GM21381 (cell line): ENCODE results near the gene LRRC4B.

Experiments
- ATAC-seq: cut with Tn5 transposase; IDR thresholded peaks from one replicate; pipeline ENCODE4 v1.9.1; 2021; ENCODE audit warnings: mild to moderate bottlenecking, moderate library complexity; ENCODE audit not compliant: unreplicated experiment

The LRRC4B gene

GRCh38 chr19:50573741-50574461, 5.7 kb upstream of the LRRC4B start:
- no peak for ATAC-seq

- no peak for ATAC-seq
Observed at GRCh38 chr19:50570997-50571396, 2.8 kb upstream of the LRRC4B start.

- no peak for ATAC-seq
Observed at GRCh38 chr19:50569938-50570540, 1.8 kb upstream of the LRRC4B start.

- no peak for ATAC-seq
Observed at GRCh38 chr19:50568728-50569698, 778 bp upstream of the LRRC4B start.

- ATAC-seq, result no peak
Observed at GRCh38 chr19:50567052-50567841, 988 bp downstream of the LRRC4B start.

DNA sequence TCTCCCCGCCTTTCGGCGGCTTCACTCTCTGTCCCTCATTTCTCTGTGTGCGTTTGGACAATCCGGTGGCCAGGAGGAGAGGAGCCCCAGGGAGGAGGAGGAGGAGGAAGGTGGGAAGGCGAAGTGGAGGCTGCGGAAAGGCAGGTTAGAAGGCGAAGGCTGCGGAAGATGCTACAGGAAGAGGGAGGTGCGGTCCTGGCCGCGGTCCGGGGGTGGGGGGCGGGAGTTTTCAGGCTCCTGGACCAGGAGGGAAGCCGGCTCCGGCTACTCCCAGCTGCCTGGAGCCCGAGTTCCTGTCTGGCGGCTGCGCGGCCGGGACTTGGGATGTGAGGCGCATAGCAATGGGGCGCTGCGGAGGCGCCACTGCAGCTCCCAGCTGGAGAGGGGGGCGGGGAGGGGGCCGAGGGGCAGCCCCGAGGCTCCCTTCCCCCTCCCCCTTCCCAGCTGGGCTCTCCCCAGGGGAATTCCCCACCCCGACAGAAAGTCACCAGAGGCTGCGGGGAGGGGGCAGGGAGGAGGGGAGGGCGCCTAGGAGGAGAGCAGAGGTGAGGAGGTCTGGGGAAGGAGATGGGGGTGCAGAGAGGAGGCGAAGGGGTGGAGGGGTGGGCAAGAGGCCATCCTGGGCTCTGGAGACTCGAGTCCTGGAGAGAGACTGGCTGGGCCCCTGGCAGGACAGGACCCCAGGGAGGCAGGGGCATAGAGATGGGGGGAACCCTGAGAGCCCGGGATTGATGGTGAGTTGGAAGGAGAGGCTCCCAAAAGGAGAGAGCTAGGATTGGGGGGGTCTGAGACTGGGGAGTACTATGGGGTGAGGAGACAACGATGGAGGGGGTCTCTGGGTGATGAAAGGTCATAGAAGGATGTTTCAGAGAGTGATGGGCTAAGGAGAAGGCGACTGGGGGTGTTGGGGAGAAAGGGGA, 2.0 kb downstream of the LRRC4B start:
- ATAC-seq, result no peak

GRCh38 chr19:50564229-50565105, 3.8 kb downstream of the LRRC4B start:
- ATAC-seq, result no peak

- no peak for ATAC-seq
Observed at GRCh38 chr19:50563597-50563996, 4.6 kb downstream of the LRRC4B start.

DNA sequence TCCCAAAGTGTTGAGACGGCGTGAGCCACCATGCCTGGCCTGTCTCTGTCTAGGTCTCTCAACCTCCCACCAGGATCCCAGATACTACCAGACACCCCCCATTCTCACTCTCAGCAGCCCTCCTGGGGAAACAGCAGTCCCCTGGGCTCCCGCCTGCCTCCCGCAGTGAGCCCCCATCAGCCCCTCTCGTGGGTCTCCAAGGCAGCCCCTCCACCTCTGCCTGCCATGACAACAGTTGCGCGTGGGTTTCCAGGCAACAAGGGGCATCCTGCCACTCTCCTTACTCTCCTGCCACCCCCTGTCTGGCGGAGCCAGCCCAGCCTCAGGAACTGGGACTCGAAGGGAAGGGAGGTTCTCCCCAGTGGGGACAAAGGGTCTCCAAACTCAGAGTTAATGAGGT, 5.2 kb downstream of the LRRC4B start:
- no peak for ATAC-seq

GRCh38 chr19:50562329-50562728, 5.9 kb downstream of the LRRC4B start:
- no peak for ATAC-seq

DNA sequence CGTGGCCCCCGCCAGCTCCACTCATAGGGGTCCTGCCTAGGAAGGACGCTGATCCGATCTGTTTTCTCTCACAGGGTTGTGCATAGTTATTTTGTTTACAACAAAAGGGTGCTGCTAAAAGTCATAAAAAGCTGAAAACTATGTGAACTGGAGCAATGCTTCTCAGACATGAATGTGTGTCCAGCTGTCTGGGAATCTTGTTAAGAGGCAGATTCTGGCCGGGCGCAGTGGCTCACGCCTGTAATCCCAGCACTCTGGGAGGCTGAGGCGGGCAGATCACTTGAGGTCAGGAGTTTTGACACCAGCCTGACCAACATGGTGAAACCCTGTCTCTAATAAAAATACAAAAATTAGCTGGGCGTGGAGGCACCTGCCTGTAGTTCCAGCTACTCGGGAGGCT, 8.6 kb downstream of the LRRC4B start:
- no peak for ATAC-seq

DNA sequence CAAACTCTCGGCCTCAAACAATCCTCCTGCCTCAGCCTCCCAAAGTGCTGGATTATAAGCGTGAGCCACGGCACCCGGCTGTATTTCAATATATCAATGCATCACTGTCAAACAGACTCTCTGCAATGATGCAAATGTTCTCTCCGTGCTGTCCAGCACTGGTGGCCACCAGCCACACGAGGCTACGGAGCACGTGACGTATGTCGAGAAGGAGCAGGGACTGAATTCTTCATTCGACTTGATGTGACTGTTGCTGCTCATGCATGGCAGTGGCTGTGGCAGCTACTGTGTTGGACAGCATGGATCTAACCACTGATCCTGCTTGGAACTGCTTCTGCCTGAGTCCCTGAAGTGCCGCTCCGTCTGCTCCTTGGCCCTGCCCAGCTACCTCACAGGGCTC, 9.8 kb downstream of the LRRC4B start:
- ATAC-seq, result no peak

DNA sequence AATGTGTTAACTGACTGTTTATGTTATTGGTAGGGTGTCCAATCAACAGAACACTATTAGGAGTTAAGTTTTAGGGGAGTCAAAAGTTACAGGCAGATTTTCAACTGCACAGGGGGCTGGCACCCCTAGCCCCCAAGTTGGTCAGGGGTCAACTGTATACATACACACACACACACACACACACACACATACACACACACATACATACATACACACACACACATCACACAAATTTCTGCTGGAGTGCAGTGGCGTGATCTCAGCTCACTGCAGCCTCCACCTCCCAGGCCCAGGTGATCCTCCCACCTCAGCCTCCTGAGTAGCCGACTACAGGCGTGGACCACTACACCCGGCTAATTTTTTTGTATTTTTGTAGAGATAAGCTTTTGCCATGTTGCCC, 10.2 kb downstream of the LRRC4B start:
- no peak for ATAC-seq

GRCh38 chr19:50557009-50557613, 11.1 kb downstream of the LRRC4B start:
- ATAC-seq, result no peak

GRCh38 chr19:50556282-50557008, 11.8 kb downstream of the LRRC4B start:
- ATAC-seq, result no peak

DNA sequence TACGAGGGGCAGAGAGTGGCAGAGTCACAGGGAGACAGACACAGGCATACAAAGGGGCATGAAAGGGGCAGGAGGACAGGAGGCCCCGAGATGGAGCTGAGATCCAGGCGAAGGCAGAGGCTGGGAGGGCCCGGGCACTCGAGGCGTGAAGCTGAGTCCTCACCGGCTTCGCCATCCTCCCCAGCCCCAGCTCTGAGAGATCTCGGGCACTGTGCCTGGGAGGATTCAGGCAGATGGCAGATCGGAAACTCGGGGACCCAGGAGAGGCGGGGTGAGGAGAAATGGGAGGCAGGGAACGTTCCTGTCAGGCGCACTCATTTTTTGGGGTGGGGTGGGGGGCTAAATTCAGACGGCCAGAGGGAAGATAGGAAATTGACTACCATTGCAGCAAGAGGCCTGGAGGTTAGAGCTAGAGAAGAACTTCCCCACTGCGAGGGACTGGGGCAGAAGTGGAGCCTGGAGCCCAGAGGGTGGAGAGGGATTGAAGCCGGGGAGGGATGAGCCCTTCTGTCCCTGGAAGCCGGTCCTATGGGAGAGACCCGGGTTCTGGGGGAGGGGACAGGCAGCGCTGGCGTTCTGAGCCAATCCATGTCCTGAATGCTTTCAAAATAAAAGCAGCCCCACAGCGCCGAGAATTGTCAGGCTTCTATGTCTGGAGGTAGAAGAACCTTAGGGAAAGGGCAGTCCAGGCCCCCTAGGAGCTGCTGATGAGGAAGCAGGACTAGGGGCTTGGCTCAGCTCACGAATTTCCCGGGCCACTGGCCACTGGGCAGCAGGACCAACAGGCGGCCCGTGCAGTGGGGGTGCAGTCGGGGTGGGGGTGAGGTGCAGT, 12.6 kb downstream of the LRRC4B start:
- no peak for ATAC-seq

DNA sequence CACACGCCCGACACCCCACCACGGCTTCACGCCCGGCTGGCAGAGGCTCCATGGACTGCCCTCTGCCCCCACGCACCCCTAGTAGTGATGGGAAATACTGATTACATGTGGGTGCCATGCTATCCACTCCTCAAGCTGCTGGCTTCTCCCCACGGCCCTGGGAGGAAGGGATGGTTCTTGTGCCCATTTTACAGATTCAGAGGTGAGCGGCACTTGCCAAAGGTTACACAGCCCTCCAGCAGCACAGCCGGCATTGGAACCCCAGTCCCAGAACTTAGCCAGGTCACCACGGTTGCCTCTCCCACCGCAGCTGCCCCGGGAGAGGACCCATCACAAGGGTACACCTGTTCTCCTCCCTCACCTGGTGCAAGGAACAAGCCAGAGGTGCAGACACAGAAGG, 13.2 kb downstream of the LRRC4B start:
- ATAC-seq, result no peak
